CD1c-positive myeloid dendritic cell (primary cell): Measurements from ENCODE around the gene FAM181B.

ENCODE experiments used
- DNase-seq: peaks from one replicate; pipeline ENCODE4 v3.0.0-alpha.2; 2016; ENCODE audit errors: extremely low spot score

FAM181B gene

GRCh38 chr11:82682003-82682751, 51.5 kb downstream of the FAM181B start:
- DNase-seq = peak; percentile 71

- no peak for DNase-seq
Observed at GRCh38 chr11:82680252-82680651, 53.4 kb downstream of the FAM181B start.
